GM10248 (cell line): Measurements from ENCODE around the gene PLEKHG5.

Source experiments
- CTCF ChIA-PET: fragments of 300-600 bp; sonication (Branson Sonifier 250); formaldehyde crosslinking; extraction: SDS; loops from one replicate; lab custom pipeline; 2021; ENCODE audit warnings: antibody characterized with exemption; lab: Yijun Ruan, JAX
- POLR2A ChIA-PET: fragments of 350-650 bp; sonication (Branson Sonifier 250); formaldehyde crosslinking; extraction: SDS; loops from one replicate; lab custom pipeline; 2020; ENCODE audit warnings: antibody characterized with exemption; lab: Yijun Ruan, JAX
- DNase-seq: peaks from one replicate; pipeline ENCODE4 v3.0.0; 2012; ENCODE audit errors: extremely low spot score
- TF ChIP-seq, protein P1 (sequence below): IDR thresholded peaks from 2 replicates; pipeline ENCODE4 v1.5.1; 2012; ENCODE audit warnings: mild to moderate bottlenecking, low read depth; ENCODE audit errors: extremely low read depth, missing control alignments, control extremely low read depth

The PLEKHG5 gene

DNA sequence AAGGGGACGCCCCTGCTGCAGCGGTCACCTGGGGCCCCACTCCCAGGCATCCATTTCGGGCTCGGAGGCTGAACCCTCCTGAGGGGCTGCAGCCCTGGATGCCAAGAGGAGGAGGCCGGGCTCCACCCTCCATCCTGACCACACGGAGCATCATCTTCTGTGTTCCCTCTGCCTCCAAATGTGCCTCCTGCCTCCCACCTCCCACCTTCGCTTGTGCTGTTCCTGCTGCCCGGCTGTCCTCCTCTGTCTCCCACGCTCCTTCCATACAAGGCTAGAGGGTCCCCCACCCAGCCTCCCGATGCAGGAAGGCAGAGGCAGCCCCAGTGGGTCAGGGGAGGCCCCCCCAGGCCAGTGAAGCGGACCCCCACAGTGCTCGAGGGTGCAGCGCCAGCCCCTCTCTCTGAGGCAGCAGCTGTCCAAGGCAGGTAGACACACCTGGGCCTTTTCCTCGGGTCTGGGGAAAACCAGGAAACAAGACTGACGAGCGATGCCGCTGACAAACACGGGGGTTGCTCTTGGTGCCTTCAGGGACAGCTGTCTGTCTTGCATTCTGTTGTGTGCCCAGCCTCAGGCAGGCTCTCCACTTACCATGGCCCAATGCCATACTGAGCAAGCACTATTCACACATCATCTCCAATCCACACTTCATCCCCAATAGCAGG lies 16.8 kb upstream of the PLEKHG5 start:
- no peak for DNase-seq
- TF ChIP-seq, protein P1, sequence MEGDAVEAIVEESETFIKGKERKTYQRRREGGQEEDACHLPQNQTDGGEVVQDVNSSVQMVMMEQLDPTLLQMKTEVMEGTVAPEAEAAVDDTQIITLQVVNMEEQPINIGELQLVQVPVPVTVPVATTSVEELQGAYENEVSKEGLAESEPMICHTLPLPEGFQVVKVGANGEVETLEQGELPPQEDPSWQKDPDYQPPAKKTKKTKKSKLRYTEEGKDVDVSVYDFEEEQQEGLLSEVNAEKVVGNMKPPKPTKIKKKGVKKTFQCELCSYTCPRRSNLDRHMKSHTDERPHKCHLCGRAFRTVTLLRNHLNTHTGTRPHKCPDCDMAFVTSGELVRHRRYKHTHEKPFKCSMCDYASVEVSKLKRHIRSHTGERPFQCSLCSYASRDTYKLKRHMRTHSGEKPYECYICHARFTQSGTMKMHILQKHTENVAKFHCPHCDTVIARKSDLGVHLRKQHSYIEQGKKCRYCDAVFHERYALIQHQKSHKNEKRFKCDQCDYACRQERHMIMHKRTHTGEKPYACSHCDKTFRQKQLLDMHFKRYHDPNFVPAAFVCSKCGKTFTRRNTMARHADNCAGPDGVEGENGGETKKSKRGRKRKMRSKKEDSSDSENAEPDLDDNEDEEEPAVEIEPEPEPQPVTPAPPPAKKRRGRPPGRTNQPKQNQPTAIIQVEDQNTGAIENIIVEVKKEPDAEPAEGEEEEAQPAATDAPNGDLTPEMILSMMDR, result no peak
- ChIA-PET CTCF (interaction anchor here (1.0 to 1.3 kb wide), 4 partner anchors 15 to 22 kb away, joined by 3 to 5 read pairs (median 3); no protein-coding TSS in a partner anchor), POLR2A (no interaction called here)

GRCh38 chr1:6507461-6507911 lies 16.0 kb upstream of the PLEKHG5 start:
- ChIA-PET CTCF (interaction anchor here (1.2 to 1.4 kb wide), 2 partner anchors 9 to 16 kb away, joined by 5 read pairs; no protein-coding TSS in a partner anchor), POLR2A (interaction anchor here (0.6 kb wide), 1 partner anchor 212 kb away, joined by 5 read pairs; no protein-coding TSS in a partner anchor)
- DNase-seq, result no peak
- TF ChIP-seq, protein P1, result no peak

DNA sequence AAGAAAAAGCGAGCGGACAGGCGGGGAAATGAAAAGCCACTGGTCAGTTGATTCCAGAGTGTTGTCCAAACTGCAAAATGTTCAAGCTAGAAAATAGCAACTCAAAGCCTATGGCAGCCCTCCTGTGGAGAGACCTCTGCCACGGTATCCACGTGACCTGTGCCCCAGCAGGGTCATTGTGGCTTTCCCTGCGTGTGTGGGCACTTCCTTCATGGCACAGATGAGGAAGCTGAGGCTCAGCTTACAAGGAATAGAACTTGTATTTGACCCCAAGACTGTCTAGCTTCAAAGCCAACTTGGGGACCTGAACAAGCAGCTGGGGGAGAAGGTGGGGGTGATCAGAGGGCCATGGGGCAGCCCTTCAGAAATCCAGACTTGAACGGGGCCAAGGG lies 15.6 kb upstream of the PLEKHG5 start:
- no peak for DNase-seq
- ChIA-PET CTCF (interaction anchor here (1.2 to 1.4 kb wide), 2 partner anchors 9 to 16 kb away, joined by 5 read pairs; no protein-coding TSS in a partner anchor), POLR2A (interaction anchor here (0.6 kb wide), 1 partner anchor 211 kb away, joined by 5 read pairs; no protein-coding TSS in a partner anchor)
- TF ChIP-seq, protein P1, result no peak

- POLR2A ChIA-PET, result no interaction called here
- CTCF ChIA-PET, result interaction anchor here (1.2 to 1.7 kb wide), 3 partner anchors 8 to 140 kb away, joined by 5 read pairs; no protein-coding TSS in a partner anchor
- TF ChIP-seq, protein P1, result no peak
- no peak for DNase-seq
These were observed 15.0 kb upstream of the PLEKHG5 start for GRCh38 chr1:6506210-6507036.

GRCh38 chr1:6505367-6506209 lies 14.1 kb upstream of the PLEKHG5 start:
- no peak for DNase-seq
- ChIA-PET POLR2A (no interaction called here), CTCF (interaction anchor here (1.3 to 1.7 kb wide), 2 partner anchors 16 to 141 kb away, joined by 5 to 7 read pairs; no protein-coding TSS in a partner anchor)
- TF ChIP-seq, protein P1, result no peak

- DNase-seq, result no peak
- ChIA-PET CTCF (interaction anchor here (1.3 to 1.7 kb wide), 2 partner anchors 15 to 142 kb away, joined by 5 to 7 read pairs; no protein-coding TSS in a partner anchor), POLR2A (no interaction called here)
- TF ChIP-seq, protein P1, result no peak
These were observed 13.4 kb upstream of the PLEKHG5 start for GRCh38 chr1:6504887-6505286.
